HT-29 (cell line): ENCODE measurements around the gene TMEM229B. TPM values are rescaled to one million over a fixed set of nuclear protein-coding genes. Genes with fewer than 3 reads are reported as not detected.

Source experiments
- DNase-seq: peaks from one replicate; pipeline ENCODE4 v3.0.0-alpha.2; 2015; ENCODE audit warnings: low spot score
- small RNA-seq: library from RNA; depleted of rRNA; stranded (forward); fragments of <200 nt; gene quantifications from one replicate; pipeline ENCODE3, GENCODE V24; 2014
- total RNA-seq: library from RNA; depleted of rRNA; stranded (reverse); fragments of >200 nt; shearing (Covaris generic); gene quantifications from 2 replicates; pipeline ENCODE4 v1.2.3, GENCODE V29; 2014; rRNA removed

Gene TMEM229B
- total RNA-seq, 1 experiment from 2014 or later = 0.15 TPM

DNA sequence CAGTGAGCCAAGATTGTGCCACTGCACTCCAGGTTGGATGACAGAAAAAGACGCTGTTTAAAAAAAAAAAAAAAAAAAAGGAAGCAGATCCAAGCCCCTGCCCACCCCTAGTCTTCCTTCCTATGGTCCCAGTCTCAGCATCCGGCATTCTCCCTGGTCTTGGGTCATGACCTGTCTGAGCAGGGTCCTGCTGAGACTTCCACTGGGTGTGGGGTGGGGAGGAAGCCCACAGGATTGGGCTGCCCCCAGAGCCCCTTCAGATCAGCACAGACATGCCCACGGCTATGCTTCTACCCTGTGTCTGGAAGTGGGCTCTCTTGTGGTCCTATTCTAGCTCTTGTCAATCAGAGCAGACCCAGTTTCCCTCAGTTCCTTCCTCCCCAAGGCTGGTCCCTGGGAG lies 64.0 kb downstream of the TMEM229B start:
- no peak for DNase-seq

DNA sequence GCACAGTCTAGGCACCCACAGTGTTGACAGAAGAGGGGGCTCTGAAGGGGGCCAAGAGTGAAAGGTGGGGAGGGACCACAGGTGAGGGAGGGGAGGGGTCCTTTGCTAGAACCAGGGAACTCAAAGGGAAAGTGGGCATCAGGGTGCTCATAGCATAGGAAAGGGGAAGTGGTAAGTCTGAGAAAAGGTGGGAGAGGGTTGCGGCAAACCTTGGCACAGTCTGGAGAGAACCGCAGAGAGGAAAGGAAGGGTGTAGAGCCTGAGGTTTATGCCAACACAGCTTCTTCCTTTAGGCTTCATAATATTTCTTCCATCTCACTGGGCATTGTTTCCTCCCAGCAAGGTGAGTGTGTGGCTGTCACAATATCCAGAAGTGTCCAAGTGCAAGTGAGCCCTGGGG lies 65.1 kb downstream of the TMEM229B start:
- no peak for DNase-seq

DNA sequence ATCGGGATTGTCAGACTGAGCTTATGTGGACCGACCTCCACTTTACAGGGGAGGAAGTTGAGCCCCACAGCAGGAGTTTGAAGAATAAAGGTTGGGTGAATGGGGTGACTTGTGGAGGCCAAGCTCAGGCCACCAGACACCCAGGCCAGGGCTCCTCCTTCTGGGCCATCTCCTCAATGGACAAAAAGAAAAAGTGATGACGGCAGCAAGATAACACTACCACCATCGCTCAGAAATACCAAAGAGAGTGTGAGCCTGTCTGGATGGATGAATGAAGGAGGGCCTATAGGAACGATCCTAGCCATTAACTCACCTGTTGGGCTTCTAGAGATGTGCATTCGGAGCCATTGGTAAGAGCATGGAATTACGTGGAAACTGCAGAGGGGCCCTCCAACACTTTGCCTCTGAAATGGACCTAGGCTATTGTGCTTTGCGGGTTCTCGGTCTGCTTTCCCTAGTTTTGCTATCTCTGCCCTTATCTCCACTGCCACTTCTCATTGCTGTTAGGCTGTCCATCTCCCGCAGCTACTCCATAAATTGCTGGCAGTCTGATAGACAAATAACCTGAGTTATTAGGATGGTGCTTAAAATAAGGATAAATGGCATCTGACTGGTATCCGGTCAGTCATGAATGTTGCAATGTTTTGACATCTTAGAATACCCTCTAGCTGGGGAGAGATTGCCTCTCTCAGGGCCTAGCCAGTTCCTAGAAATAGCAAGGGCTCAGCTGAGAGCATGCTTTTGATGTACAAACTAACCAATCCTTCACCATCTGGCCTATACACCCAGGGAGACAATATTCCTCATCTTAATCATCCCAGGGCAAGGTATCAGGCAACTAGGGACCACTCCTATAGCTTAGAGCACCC lies 66.9 kb downstream of the TMEM229B start:
- DNase-seq = no peak

Small RNA genes lying within 50 kb of the gene (small RNA-seq; reads per million reads assigned to genes)
- gene MIR5694 = not detected

Other genes with a start within 250 kb of the TMEM229B start
- 4.7 and 8.3 TPM in 2 replicates for gene PALS1, start 247.3 kb downstream of the TMEM229B start, total RNA-seq
- 27.3 and 36.5 TPM in 2 replicates for gene ATP6V1D, start 128.9 kb downstream of the TMEM229B start, total RNA-seq
- 99.9 and 100 TPM in 2 replicates for gene EIF2S1, start 128.4 kb downstream of the TMEM229B start, total RNA-seq
- 32.1 and 48.1 TPM in 2 replicates for gene PLEK2, start 76.6 kb downstream of the TMEM229B start, total RNA-seq
- 11.0 and 12.7 TPM in 2 replicates for gene PLEKHH1, start 44.6 kb upstream of the TMEM229B start, total RNA-seq
- gene PIGH, start 111.5 kb upstream of the TMEM229B start, total RNA-seq = 10.9 and 12.1 TPM in 2 replicates
- gene ARG2, start 131.2 kb upstream of the TMEM229B start, total RNA-seq = 4.4 and 4.5 TPM in 2 replicates
- gene VTI1B, start 185.9 kb upstream of the TMEM229B start, total RNA-seq = 30.6 and 54.7 TPM in 2 replicates
- 55.8 and 69.7 TPM in 2 replicates for gene RDH11, start 207.0 kb upstream of the TMEM229B start, total RNA-seq
- 0.08 and 0.66 TPM in 2 replicates for gene RDH12, start 213.2 kb upstream of the TMEM229B start, total RNA-seq